ENCODE measurements around the gene KCNN4. TPM values are rescaled to one million over a fixed set of nuclear protein-coding genes. Genes with fewer than 3 reads are reported as not detected.

Gene KCNN4
- total and polyA plus RNA-seq, 10 of the 15 experiments (the other 5 are each of a cell fraction or from before 2014, with no cell fraction given), result 1.4 to 112 (median 77.9) TPM

DNA sequence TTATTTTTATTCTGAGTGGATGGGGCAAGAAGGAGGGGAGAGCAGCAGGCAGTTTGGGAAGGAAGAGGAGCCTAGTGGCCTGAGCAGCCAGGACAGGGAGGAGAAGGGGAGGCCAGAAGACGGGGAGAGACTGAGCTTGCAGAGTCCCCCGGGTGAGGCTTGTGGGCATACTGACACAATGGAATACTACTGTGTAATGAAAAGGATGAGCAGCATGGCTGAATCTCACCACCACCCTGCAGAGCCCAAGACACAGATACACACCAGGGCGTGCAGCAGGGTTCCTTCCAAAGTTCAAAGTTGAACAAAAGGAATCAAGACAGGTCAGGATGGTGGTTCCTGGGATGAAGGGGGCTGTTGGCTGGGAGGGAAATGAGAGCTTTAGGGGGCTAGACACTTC, 18.0 kb downstream of the KCNN4 start (continued):
- no peak for TF ChIP-seq ATF7 (IDR thresholded peaks at IDR 0.05; ENCODE audit: low read depth)

DNA sequence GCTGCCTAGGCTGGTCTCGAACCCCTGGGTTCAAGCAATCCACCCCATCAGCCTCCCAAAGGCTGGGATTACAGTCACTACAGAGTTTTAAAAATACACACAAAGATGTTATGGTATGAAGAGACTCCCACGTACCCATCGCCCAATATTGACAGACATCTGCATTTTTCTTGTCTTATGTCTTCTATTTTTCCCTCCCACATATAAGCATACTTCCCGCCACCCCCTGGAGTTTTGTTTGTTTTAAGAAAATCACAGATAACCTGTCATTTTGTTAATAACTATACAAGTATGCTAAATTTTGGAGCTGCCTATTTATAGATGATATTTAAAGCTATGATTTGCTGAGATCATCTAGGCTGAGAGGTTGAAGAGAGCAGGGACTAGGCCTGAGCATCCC, 19.8 kb downstream of the KCNN4 start:
- intact Hi-C loops (cut with micrococcal nuclease; ENCODE audit: unreplicated experiment) (no loop called here), in situ Hi-C loops (cut with MboI) (loop anchor here (25.0 kb wide), 2 partner anchors 1701 to 1824 kb away; partner anchors contain the start of genes ERFL and FOSB)
- H3K4me2 ChIP-seq (ENCODE audit: control insufficient read depth, insufficient read depth), result no peak overlapping the region
- no peaks in the 10 kb centered on the region for H4K20me1 ChIP-seq (ENCODE audit: control insufficient read depth, insufficient read depth)
- ChIA-PET RAD21 (ENCODE audit: unreplicated experiment) (interaction anchor here (0.8 to 8.3 kb wide), 4 partner anchors 6 to 92 kb away, joined by 3 to 167 read pairs (median 30); partner anchors contain the start of genes KCNN4, PLAUR and SMG9), POLR2A (interaction anchor here (14.8 to 18.9 kb wide), 2 partner anchors 10 to 17 kb away, joined by 307 to 389 read pairs; partner anchors contain the start of genes KCNN4 and SMG9), SMC1A (ENCODE audit: uncharacterized antibody, unreplicated experiment) (interaction anchor here (1.2 to 20.1 kb wide), 3 partner anchors 10 to 18 kb away, joined by 5 to 325 read pairs (median 88); partner anchors contain the start of gene KCNN4), CTCF (interaction anchor here (1.3 to 20.8 kb wide), 4 partner anchors 15 to 92 kb away, joined by 3 to 324 read pairs (median 70); partner anchors contain the start of gene KCNN4)
- H3K4me3 ChIP-seq, result no peak overlapping the region
- H2AFZ ChIP-seq (ENCODE audit: control insufficient read depth, low read depth, low read length), result no peak overlapping the region
- peaks cover 9% of the 10 kb centered on the region for H3K79me2 ChIP-seq (ENCODE audit: control insufficient read depth, insufficient read depth, low read length)
- no peaks in the 10 kb centered on the region for H3K27me3 ChIP-seq (replicated peaks in 1 of 2; ENCODE audit: control insufficient read depth in 2 of 2, insufficient read depth in 2 of 2, low read length in 1 of 2)
- peaks cover 67% of the 10 kb centered on the region for H3K4me1 ChIP-seq (ENCODE audit: control insufficient read depth, insufficient read depth, low read length)
- DNase-seq (ENCODE audit: low read depth, low spot score), result no peak
- H3K27ac ChIP-seq (ENCODE audit: control insufficient read depth, insufficient read depth), result no peak overlapping the region
- H3K36me3 ChIP-seq (ENCODE audit: control insufficient read depth in 2 of 2, insufficient read depth in 2 of 2, low read length in 1 of 2), result no peaks in the 10 kb centered on the region
- WGBS (ENCODE audit: insufficient coverage, insufficient replicate concordance, low lambda C conversion rate, missing lambda C conversion rate), result 95% methylated on average over 4 of the region's 4 CpGs
- no peak overlapping the region for H3K9ac ChIP-seq (ENCODE audit: control insufficient read depth, insufficient read depth, low read length)
- FAIRE-seq, result no peak
- H3K9me3 ChIP-seq (replicated peaks; ENCODE audit: control insufficient read depth, insufficient read depth, low read length), result no peaks in the 10 kb centered on the region; the same call in 2 of the 3 replicates
- no TSS peak for BruUV-seq (replicated peaks)
- ATAC-seq, result no peak
- no peak for TF ChIP-seq MTA3 (IDR thresholded peaks at IDR 0.05; ENCODE audit: borderline replicate concordance, low read length)
- TF ChIP-seq FOS (IDR thresholded peaks at IDR 0.05; ENCODE audit: borderline replicate concordance, extremely low read depth, insufficient read length), result no peak
- TF ChIP-seq, protein P1, sequence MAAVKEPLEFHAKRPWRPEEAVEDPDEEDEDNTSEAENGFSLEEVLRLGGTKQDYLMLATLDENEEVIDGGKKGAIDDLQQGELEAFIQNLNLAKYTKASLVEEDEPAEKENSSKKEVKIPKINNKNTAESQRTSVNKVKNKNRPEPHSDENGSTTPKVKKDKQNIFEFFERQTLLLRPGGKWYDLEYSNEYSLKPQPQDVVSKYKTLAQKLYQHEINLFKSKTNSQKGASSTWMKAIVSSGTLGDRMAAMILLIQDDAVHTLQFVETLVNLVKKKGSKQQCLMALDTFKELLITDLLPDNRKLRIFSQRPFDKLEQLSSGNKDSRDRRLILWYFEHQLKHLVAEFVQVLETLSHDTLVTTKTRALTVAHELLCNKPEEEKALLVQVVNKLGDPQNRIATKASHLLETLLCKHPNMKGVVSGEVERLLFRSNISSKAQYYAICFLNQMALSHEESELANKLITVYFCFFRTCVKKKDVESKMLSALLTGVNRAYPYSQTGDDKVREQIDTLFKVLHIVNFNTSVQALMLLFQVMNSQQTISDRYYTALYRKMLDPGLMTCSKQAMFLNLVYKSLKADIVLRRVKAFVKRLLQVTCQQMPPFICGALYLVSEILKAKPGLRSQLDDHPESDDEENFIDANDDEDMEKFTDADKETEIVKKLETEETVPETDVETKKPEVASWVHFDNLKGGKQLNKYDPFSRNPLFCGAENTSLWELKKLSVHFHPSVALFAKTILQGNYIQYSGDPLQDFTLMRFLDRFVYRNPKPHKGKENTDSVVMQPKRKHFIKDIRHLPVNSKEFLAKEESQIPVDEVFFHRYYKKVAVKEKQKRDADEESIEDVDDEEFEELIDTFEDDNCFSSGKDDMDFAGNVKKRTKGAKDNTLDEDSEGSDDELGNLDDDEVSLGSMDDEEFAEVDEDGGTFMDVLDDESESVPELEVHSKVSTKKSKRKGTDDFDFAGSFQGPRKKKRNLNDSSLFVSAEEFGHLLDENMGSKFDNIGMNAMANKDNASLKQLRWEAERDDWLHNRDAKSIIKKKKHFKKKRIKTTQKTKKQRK (IDR thresholded peaks at IDR 0.05; ENCODE audit: low read depth, low read length), result no peak
- TF ChIP-seq, protein P2, sequence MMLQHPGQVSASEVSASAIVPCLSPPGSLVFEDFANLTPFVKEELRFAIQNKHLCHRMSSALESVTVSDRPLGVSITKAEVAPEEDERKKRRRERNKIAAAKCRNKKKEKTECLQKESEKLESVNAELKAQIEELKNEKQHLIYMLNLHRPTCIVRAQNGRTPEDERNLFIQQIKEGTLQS (IDR thresholded peaks at IDR 0.05; ENCODE audit: borderline replicate concordance, extremely low read depth, low read depth, low read length), result no peak
- no peak for TF ChIP-seq YY1 (IDR thresholded peaks at IDR 0.05; ENCODE audit: low read depth, low read length)
- TF ChIP-seq RELA (IDR thresholded peaks at IDR 0.05; ENCODE audit: borderline replicate concordance, partially characterized antibody), result no peak
- no peak for TF ChIP-seq RBBP5 (conservative IDR thresholded peaks at IDR 0.05)
- TF ChIP-seq, protein P3, sequence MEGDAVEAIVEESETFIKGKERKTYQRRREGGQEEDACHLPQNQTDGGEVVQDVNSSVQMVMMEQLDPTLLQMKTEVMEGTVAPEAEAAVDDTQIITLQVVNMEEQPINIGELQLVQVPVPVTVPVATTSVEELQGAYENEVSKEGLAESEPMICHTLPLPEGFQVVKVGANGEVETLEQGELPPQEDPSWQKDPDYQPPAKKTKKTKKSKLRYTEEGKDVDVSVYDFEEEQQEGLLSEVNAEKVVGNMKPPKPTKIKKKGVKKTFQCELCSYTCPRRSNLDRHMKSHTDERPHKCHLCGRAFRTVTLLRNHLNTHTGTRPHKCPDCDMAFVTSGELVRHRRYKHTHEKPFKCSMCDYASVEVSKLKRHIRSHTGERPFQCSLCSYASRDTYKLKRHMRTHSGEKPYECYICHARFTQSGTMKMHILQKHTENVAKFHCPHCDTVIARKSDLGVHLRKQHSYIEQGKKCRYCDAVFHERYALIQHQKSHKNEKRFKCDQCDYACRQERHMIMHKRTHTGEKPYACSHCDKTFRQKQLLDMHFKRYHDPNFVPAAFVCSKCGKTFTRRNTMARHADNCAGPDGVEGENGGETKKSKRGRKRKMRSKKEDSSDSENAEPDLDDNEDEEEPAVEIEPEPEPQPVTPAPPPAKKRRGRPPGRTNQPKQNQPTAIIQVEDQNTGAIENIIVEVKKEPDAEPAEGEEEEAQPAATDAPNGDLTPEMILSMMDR (IDR thresholded peaks at IDR 0.05 in 2 of 3, conservative IDR thresholded peaks at IDR 0.05 in 1 of 3; ENCODE audit: control insufficient read depth in 2 of 3, extremely low read depth in 1 of 3, insufficient read depth in 1 of 3, low read depth in 3 of 3, low read length in 3 of 3), result no peak
- TF ChIP-seq HCFC1 (IDR thresholded peaks at IDR 0.05; ENCODE audit: low read length), result no peak
- TF ChIP-seq ZNF24 (IDR thresholded peaks at IDR 0.05), result no peak
- TF ChIP-seq, protein P4, sequence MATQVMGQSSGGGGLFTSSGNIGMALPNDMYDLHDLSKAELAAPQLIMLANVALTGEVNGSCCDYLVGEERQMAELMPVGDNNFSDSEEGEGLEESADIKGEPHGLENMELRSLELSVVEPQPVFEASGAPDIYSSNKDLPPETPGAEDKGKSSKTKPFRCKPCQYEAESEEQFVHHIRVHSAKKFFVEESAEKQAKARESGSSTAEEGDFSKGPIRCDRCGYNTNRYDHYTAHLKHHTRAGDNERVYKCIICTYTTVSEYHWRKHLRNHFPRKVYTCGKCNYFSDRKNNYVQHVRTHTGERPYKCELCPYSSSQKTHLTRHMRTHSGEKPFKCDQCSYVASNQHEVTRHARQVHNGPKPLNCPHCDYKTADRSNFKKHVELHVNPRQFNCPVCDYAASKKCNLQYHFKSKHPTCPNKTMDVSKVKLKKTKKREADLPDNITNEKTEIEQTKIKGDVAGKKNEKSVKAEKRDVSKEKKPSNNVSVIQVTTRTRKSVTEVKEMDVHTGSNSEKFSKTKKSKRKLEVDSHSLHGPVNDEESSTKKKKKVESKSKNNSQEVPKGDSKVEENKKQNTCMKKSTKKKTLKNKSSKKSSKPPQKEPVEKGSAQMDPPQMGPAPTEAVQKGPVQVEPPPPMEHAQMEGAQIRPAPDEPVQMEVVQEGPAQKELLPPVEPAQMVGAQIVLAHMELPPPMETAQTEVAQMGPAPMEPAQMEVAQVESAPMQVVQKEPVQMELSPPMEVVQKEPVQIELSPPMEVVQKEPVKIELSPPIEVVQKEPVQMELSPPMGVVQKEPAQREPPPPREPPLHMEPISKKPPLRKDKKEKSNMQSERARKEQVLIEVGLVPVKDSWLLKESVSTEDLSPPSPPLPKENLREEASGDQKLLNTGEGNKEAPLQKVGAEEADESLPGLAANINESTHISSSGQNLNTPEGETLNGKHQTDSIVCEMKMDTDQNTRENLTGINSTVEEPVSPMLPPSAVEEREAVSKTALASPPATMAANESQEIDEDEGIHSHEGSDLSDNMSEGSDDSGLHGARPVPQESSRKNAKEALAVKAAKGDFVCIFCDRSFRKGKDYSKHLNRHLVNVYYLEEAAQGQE (IDR thresholded peaks at IDR 0.05; ENCODE audit: low read depth, low read length), result no peak
- no peak for TF ChIP-seq SRF (IDR thresholded peaks at IDR 0.05; ENCODE audit: low read depth in 2 of 2, low read length in 2 of 2)
